Endothelial cell (in vitro differentiated cells): Measurements from ENCODE around the gene MACF1. TPM values are rescaled to one million over a fixed set of nuclear protein-coding genes. Genes with fewer than 3 reads are reported as not detected.
"Not testable (repeated sequence)": the region's sequence is repeated elsewhere in the genome, so short reads cannot be mapped to it uniquely, and the experiment has no call there.

Experiments used
- DNase-seq: peaks from one replicate; pipeline ENCODE4 v3.0.0; 2021; ENCODE audit warnings: low spot score
- H3K27ac Mint-ChIP-seq: one replicate; pipeline ENCODE4 v1.8.0; 2021; ENCODE audit warnings: mixed read lengths, inconsistent platforms; ENCODE audit not compliant: unreplicated experiment
- H3K27me3 Mint-ChIP-seq: one replicate; pipeline ENCODE4 v1.8.0; 2021; ENCODE audit warnings: mild to moderate bottlenecking, moderate library complexity, mixed read lengths, inconsistent platforms; ENCODE audit not compliant: unreplicated experiment
- H3K36me3 Mint-ChIP-seq: one replicate; pipeline ENCODE4 v1.8.0; 2021; ENCODE audit warnings: mild to moderate bottlenecking, low read depth, mixed read lengths, inconsistent platforms; ENCODE audit not compliant: unreplicated experiment
- H3K4me1 Mint-ChIP-seq: one replicate; pipeline ENCODE4 v1.8.0; 2021; ENCODE audit warnings: mild to moderate bottlenecking, mixed read lengths, inconsistent platforms; ENCODE audit not compliant: unreplicated experiment
- H3K4me3 Mint-ChIP-seq: one replicate; pipeline ENCODE4 v1.8.0; 2021; ENCODE audit warnings: mild to moderate bottlenecking, mixed read lengths, inconsistent platforms; ENCODE audit not compliant: unreplicated experiment
- H3K9me3 Mint-ChIP-seq: one replicate; pipeline ENCODE4 v1.8.0; 2021; ENCODE audit warnings: mixed read lengths, inconsistent platforms; ENCODE audit not compliant: unreplicated experiment
- total RNA-seq: library from RNA; stranded (reverse); fragmentation: NEBNext Ultra II Directional; extraction: Animal tissue kit (Norgen Biotek cat#: 25700); gene quantifications from one replicate; pipeline ENCODE4 v1.2.1, GENCODE V29; 2021; ENCODE audit not compliant: unreplicated experiment
- TF ChIP-seq, protein P1 (sequence below): fragments of 200-600 bp; sonication (generic); IDR thresholded peaks from one replicate; pipeline ENCODE4 v1.5.0; 2021; ENCODE audit warnings: antibody characterized with exemption; ENCODE audit not compliant: unreplicated experiment

Gene MACF1
- total RNA-seq, 1 donor from 2014 or later: 511 TPM

DNA sequence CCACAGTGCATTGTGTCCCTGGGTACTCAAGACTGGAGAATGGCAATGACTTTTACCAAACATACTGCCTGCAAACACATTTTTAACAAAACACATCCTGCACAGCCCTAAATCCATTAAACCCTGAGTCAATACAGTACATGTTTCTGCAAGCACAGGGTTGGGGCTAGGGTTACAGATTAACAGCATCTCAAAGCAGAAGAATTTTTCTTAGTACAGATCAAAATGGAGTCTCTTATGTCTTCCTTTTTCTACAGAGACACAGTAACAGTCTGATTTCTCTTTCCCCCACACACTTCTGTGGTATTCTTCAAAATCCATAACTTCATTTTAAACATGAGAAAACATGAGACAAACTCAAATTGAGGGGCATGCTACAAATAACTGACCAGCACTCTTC, 300.8 kb downstream of the MACF1 start:
- Mint-ChIP-seq H3K4me1 (peaks cover 26% of the 10 kb centered on the region), H3K27me3 (peaks cover 4% of the 10 kb centered on the region), H3K27ac (no peak overlapping the region), H3K9me3 (no peaks in the 10 kb centered on the region), H3K4me3 (no peak overlapping the region), H3K36me3 (no peaks in the 10 kb centered on the region)
- no peak for DNase-seq
- TF ChIP-seq, protein P1, sequence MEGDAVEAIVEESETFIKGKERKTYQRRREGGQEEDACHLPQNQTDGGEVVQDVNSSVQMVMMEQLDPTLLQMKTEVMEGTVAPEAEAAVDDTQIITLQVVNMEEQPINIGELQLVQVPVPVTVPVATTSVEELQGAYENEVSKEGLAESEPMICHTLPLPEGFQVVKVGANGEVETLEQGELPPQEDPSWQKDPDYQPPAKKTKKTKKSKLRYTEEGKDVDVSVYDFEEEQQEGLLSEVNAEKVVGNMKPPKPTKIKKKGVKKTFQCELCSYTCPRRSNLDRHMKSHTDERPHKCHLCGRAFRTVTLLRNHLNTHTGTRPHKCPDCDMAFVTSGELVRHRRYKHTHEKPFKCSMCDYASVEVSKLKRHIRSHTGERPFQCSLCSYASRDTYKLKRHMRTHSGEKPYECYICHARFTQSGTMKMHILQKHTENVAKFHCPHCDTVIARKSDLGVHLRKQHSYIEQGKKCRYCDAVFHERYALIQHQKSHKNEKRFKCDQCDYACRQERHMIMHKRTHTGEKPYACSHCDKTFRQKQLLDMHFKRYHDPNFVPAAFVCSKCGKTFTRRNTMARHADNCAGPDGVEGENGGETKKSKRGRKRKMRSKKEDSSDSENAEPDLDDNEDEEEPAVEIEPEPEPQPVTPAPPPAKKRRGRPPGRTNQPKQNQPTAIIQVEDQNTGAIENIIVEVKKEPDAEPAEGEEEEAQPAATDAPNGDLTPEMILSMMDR: no peak

DNA sequence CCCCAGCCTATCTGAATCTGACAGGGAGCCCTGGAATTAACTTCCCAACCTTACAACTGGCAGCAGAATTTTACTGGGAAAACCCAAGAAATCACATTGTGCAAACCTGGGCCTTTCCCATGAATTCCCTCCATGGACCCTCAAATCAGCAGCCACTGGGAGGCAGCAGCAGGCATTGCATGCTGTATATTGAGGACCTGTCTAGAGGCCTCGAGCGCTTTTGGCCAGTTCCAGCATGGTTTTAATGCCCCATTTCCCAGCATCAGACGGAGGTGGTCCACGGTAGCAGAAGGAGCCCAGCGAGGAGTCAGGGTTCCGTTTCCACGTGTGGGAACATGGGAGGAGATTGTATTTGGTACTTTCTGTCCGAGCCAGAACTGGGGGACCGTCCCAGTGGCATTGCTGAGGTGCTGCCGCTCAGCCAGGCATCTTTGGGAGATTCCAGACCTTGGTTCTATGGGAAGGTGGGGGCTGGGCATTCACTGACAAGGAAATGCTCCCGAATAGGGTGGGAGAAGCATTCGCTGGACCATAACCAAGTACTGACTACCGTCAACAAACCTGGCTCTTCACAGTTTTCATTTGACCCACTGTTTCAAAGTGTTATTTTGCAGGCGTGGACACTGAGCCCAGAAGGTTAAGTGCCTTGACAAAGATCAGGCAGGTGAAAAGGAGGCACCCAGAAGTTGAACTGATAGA, 302.9 kb downstream of the MACF1 start:
- TF ChIP-seq, protein P1: no peak
- Mint-ChIP-seq H3K4me3 (peak overlapping the region; percentile 51), H3K9me3 (no peaks in the 10 kb centered on the region), H3K27ac (no peak overlapping the region), H3K27me3 (peaks cover 4% of the 10 kb centered on the region), H3K4me1 (peaks cover 26% of the 10 kb centered on the region), H3K36me3 (no peaks in the 10 kb centered on the region)
- DNase-seq: peak; percentile 41

DNA sequence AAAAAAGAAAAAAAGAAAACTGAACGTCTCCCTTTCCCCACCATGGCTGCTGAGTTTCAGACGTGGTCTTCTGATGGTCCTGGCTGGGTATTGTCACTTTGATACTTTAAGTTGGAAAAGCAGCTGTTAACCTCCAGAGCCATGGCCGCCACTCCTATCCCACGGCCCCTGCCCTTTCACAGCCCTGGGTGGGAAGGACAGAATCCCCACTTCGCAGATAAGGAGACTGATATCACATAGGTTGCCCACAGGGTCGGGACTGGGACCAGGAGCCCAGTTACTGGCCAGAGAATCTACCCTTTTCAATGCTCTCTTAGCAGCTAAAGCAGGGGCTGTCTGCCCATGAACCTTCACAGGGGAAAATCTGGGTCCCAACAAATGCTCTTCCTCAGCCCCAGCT, 303.8 kb downstream of the MACF1 start:
- Mint-ChIP-seq H3K36me3 (no peaks in the 10 kb centered on the region), H3K27ac (peak overlapping the region; percentile 36), H3K4me1 (peaks cover 26% of the 10 kb centered on the region), H3K4me3 (no peak overlapping the region), H3K9me3 (no peaks in the 10 kb centered on the region), H3K27me3 (peaks cover 4% of the 10 kb centered on the region)
- no peak for DNase-seq
- TF ChIP-seq, protein P1: no peak

DNA sequence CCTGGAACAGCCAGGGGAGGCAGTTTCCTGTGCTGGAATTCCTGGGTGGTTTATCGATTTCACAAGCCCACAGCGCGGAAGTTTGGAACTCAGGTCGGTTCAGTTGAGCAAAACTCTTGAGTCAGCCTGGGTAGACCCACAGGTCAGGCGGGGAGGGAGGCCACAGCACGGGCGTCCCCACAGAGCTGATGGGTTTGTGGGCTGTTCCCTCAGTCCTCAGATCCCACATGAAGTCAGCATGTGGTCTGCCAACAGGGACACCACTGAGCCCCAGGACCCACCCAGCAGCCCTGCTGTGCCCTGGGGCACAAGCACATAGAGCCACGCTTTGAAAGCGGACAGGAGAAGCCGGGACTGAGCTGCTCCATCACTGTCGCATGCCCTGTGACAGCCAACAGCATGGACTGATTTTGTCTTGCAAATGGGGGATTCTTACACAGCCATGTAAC, 304.4 kb downstream of the MACF1 start:
- Mint-ChIP-seq H3K4me1 (peaks cover 26% of the 10 kb centered on the region), H3K27me3 (peaks cover 4% of the 10 kb centered on the region), H3K9me3 (no peaks in the 10 kb centered on the region), H3K4me3 (no peak overlapping the region), H3K36me3 (no peaks in the 10 kb centered on the region), H3K27ac (no peak overlapping the region)
- TF ChIP-seq, protein P1: no peak
- no peak for DNase-seq

DNA sequence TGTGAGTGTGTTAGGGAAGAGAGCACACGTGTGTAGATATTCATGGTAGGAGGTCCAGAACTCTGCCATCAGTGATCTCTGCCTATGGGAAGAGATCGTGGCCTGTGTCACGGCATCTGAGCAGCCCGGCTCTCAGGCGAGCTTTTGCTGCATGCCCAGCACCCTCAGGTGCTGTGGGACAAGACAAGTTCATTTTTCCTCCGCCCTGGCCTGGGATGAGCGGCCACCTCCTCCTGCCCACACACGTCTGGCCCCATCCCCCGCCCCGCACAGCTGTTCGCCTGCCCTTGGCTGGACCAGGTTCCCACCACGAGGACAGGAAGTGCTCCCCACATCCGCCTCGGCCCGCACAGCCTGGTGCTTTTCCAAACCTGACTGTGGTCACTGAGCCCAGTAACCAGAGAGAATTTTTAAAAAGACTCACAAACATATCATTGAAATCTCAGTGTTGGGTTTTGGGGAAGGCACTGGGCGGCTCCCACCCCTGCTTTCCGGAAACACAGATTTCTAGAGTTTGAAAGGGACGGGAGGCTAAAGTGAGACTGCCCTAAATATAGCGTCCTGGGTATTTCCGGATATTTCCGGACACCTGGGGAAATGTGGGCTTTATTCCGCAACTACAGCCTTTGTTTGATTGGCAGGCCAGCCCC, 305.0 kb downstream of the MACF1 start:
- TF ChIP-seq, protein P1: no peak
- Mint-ChIP-seq H3K27me3 (peaks cover 4% of the 10 kb centered on the region), H3K36me3 (no peaks in the 10 kb centered on the region), H3K4me1 (peaks cover 26% of the 10 kb centered on the region), H3K4me3 (no peak overlapping the region), H3K9me3 (no peaks in the 10 kb centered on the region), H3K27ac (peak overlapping the region; percentile 36)
- no peak for DNase-seq

DNA sequence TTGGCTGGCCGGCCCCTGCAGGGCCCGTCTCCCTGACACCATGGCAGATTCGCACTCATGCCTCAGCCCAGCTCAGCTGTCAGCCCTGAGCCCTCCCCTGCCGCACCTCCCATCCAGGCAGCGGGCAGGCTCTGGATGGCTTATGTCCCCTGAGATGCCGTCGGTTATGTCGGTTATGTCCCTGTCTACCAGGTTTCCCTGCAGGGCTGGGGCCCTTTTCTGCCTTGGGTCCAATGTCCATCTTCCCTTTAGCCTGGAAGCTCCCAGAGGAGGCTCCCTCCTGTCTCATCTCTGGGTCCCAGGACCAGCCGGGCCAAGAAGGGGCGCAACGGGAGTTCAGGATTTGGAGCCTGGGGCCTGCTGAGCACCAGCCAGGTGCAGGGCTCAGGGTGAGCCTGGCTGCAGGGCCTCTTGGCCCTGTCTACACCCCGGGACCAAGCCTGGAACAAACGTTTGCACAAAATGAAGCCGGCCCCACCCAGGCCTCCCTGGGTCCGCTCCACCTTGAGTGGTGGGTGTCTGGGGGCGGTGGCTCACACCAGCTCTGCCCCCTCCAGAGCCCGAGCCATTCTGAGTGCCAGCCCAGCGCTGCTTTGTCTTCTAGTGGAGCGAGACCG, 306.2 kb downstream of the MACF1 start:
- not testable (repeated sequence) for DNase-seq, H3K4me3 Mint-ChIP-seq, H3K36me3 Mint-ChIP-seq, H3K27ac Mint-ChIP-seq, H3K9me3 Mint-ChIP-seq, H3K27me3 Mint-ChIP-seq
- H3K4me1 Mint-ChIP-seq: peaks cover 26% of the 10 kb centered on the region

DNA sequence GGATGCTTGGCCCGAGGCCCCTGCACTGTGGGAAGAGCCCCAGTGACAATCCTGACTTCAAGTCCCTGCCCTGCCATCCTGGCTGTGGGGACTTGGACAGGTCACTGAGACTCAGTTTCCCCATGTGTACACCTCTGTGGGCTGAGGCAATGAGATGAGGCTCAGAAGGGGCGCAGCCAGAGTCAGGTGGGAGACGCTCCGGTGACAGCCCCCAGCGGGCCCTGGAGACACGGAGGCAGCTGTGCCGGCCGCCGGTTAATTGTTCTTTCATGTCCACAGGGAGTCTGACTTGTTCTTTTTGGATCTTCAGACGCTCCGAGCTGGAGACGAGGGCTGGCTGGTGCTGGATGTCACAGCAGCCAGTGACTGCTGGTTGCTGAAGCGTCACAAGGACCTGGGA, 307.0 kb downstream of the MACF1 start:
- peaks cover 25% of the 10 kb centered on the region for H3K4me1 Mint-ChIP-seq
- not testable (repeated sequence) for H3K4me3 Mint-ChIP-seq, H3K27me3 Mint-ChIP-seq, H3K36me3 Mint-ChIP-seq, H3K27ac Mint-ChIP-seq, DNase-seq, H3K9me3 Mint-ChIP-seq
